Measurements from ENCODE around the gene USP15.

Gene USP15

GRCh38 chr12:62301080-62301798 lies 41.0 kb downstream of the USP15 start:
- H3K9ac ChIP-seq (ENCODE audit: low read length), result no peak overlapping the region
- peaks cover 4% of the 10 kb centered on the region; the same call in 1 of the 2 replicates for H3K9me3 ChIP-seq (ENCODE audit: insufficient read depth, low read length)
- H4K20me1 ChIP-seq (ENCODE audit: insufficient read depth, low read length), result peaks cover 29% of the 10 kb centered on the region
- no peaks in the 10 kb centered on the region for H3K27me3 ChIP-seq (ENCODE audit: low read depth, low read length)
- peak overlapping the region; percentile 56 for H3K4me2 ChIP-seq (ENCODE audit: low read length)
- H3K79me2 ChIP-seq (ENCODE audit: low read length), result peaks cover 37% of the 10 kb centered on the region
- H3K36me3 ChIP-seq (replicated peaks; ENCODE audit: low read depth, low read length), result peaks cover 56% of the 10 kb centered on the region
- H3K4me3 ChIP-seq (ENCODE audit: low read length), result peak overlapping the region; percentile 20
- H2AFZ ChIP-seq (ENCODE audit: low read depth, low read length), result no peak overlapping the region
- peak overlapping the region; percentile 34 for H3K27ac ChIP-seq (ENCODE audit: low read length)
- TF ChIP-seq, protein P1, sequence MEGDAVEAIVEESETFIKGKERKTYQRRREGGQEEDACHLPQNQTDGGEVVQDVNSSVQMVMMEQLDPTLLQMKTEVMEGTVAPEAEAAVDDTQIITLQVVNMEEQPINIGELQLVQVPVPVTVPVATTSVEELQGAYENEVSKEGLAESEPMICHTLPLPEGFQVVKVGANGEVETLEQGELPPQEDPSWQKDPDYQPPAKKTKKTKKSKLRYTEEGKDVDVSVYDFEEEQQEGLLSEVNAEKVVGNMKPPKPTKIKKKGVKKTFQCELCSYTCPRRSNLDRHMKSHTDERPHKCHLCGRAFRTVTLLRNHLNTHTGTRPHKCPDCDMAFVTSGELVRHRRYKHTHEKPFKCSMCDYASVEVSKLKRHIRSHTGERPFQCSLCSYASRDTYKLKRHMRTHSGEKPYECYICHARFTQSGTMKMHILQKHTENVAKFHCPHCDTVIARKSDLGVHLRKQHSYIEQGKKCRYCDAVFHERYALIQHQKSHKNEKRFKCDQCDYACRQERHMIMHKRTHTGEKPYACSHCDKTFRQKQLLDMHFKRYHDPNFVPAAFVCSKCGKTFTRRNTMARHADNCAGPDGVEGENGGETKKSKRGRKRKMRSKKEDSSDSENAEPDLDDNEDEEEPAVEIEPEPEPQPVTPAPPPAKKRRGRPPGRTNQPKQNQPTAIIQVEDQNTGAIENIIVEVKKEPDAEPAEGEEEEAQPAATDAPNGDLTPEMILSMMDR (IDR thresholded peaks at IDR 0.05; ENCODE audit: low read depth, low read length), result no peak
- no peak for TF ChIP-seq EZH2phosphoT487 (IDR thresholded peaks at IDR 0.05; ENCODE audit: low read depth)
- peaks cover 23% of the 10 kb centered on the region for H3K4me1 ChIP-seq (ENCODE audit: low read length)

GRCh38 chr12:62301799-62302133 lies 41.6 kb downstream of the USP15 start:
- TF ChIP-seq EZH2phosphoT487 (IDR thresholded peaks at IDR 0.05; ENCODE audit: low read depth), result no peak
- TF ChIP-seq, protein P1 (IDR thresholded peaks at IDR 0.05; ENCODE audit: low read depth, low read length), result no peak
- peaks cover 23% of the 10 kb centered on the region for H3K4me1 ChIP-seq (ENCODE audit: low read length)
- peaks cover 27% of the 10 kb centered on the region for H4K20me1 ChIP-seq (ENCODE audit: insufficient read depth, low read length)
- no peak overlapping the region for H3K4me3 ChIP-seq (ENCODE audit: low read length)
- H3K27ac ChIP-seq (ENCODE audit: low read length), result peak overlapping the region; percentile 34; the same call in 1 of the 2 replicates
- H3K79me2 ChIP-seq (ENCODE audit: low read length), result peaks cover 33% of the 10 kb centered on the region
- H2AFZ ChIP-seq (ENCODE audit: low read depth, low read length), result no peak overlapping the region
- H3K4me2 ChIP-seq (ENCODE audit: low read length), result peak overlapping the region; percentile 56
- H3K9me3 ChIP-seq (ENCODE audit: insufficient read depth, low read length), result peaks cover 4% of the 10 kb centered on the region; the same call in 1 of the 2 replicates
- no peaks in the 10 kb centered on the region for H3K27me3 ChIP-seq (ENCODE audit: low read depth, low read length)
- H3K9ac ChIP-seq (ENCODE audit: low read length), result no peak overlapping the region
- H3K36me3 ChIP-seq (replicated peaks; ENCODE audit: low read depth, low read length), result peaks cover 56% of the 10 kb centered on the region

DNA sequence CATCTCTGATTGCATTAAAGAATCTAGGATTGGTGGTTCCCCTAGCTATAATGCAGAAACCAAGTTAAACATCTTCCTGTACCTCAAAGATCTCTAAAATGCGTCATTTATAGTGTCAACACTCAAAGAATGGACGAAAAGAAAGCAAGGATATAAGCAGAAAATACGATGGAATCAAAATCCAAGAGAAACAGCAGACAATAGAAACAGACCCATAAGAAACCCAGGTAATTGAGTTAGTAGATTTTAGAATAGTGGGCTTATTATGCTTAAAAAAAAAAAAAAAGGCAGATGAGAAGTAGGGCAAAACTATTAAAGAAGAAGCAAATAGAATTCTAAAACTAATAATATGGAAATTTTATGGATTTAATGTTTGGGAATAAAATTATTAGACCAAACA lies 44.4 kb downstream of the USP15 start:
- no peak for TF ChIP-seq EZH2phosphoT487 (IDR thresholded peaks at IDR 0.05; ENCODE audit: low read depth)
- TF ChIP-seq, protein P1 (IDR thresholded peaks at IDR 0.05; ENCODE audit: low read depth, low read length), result no peak
- H3K27me3 ChIP-seq (ENCODE audit: low read depth, low read length), result no peaks in the 10 kb centered on the region
- H3K79me2 ChIP-seq (ENCODE audit: low read length), result peaks cover 28% of the 10 kb centered on the region
- peaks cover 23% of the 10 kb centered on the region for H4K20me1 ChIP-seq (ENCODE audit: insufficient read depth, low read length)
- no peak overlapping the region for H3K4me3 ChIP-seq (ENCODE audit: low read length)
- peaks cover 23% of the 10 kb centered on the region for H3K4me1 ChIP-seq (ENCODE audit: low read length)
- H3K9ac ChIP-seq (ENCODE audit: low read length), result no peak overlapping the region
- H3K4me2 ChIP-seq (ENCODE audit: low read length), result no peak overlapping the region
- H3K9me3 ChIP-seq (ENCODE audit: insufficient read depth, low read length), result peaks cover 4% of the 10 kb centered on the region; the same call in 1 of the 2 replicates
- H3K36me3 ChIP-seq (replicated peaks; ENCODE audit: low read depth, low read length), result peaks cover 47% of the 10 kb centered on the region
- no peak overlapping the region for H2AFZ ChIP-seq (ENCODE audit: low read depth, low read length)
- H3K27ac ChIP-seq (ENCODE audit: low read length), result no peak overlapping the region

DNA sequence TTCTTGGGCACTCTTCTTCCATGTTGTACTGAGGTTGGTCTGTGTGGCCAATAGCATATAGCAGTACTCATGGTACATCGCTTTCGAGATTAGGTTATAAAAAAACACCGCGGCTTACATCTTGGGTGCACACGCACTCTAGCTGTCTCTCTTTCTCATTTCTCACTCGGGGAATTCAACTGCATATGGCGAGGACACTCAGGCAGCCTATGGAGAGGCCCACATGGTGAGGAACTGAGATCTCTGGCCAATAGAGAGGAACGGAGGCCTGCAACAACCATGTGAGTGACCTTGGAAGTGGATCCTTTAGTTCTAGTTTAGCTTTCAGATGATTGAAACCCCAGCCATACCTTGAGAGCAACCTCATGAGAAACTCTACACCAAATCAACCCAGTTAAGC lies 45.6 kb downstream of the USP15 start:
- Histone ChIP-seq H3K9me3 (ENCODE audit: insufficient read depth, low read length) (peaks cover 4% of the 10 kb centered on the region; the same call in 1 of the 2 replicates), H3K79me2 (ENCODE audit: low read length) (peaks cover 18% of the 10 kb centered on the region), H3K27ac (ENCODE audit: low read length) (no peak overlapping the region), H3K4me3 (ENCODE audit: low read length) (no peak overlapping the region), H4K20me1 (ENCODE audit: insufficient read depth, low read length) (peaks cover 12% of the 10 kb centered on the region), H3K4me1 (ENCODE audit: low read length) (peaks cover 13% of the 10 kb centered on the region), H2AFZ (ENCODE audit: low read depth, low read length) (no peak overlapping the region), H3K4me2 (ENCODE audit: low read length) (no peak overlapping the region), H3K9ac (ENCODE audit: low read length) (no peak overlapping the region), H3K27me3 (ENCODE audit: low read depth, low read length) (no peaks in the 10 kb centered on the region), H3K36me3 (replicated peaks; ENCODE audit: low read depth, low read length) (peaks cover 47% of the 10 kb centered on the region)
- TF ChIP-seq, protein P1 (IDR thresholded peaks at IDR 0.05; ENCODE audit: low read depth, low read length), result no peak
- no peak for TF ChIP-seq EZH2phosphoT487 (IDR thresholded peaks at IDR 0.05; ENCODE audit: low read depth)

Measured in OCI-LY3 (cell line).